HCT116 (cell line): ENCODE results near the gene CFAP92. TPM values are rescaled to one million over a fixed set of nuclear protein-coding genes. Genes with fewer than 3 reads are reported as not detected.

Source experiments
- ATAC-seq: fragments of 200-7000 bp; cut with Tn5 transposase; 2 replicates; pipeline ENCODE4 v1.9.1; 2020; ENCODE audit warnings: mild to moderate bottlenecking, moderate library complexity
- BruUV-seq: library from RNA; stranded (reverse); fragments of 400-500 nt; replicated peaks from 2 replicates; lab custom pipeline; 2021; lab: Mats Ljungman, UMichigan
- CTCF ChIA-PET: fragments of 300-600 bp; sonication (Branson Sonifier 250); formaldehyde crosslinking; loops from one replicate; lab custom pipeline; 2021; ENCODE audit warnings: antibody characterized with exemption; lab: Charles Lee
- POLR2A ChIA-PET: fragments of 300-600, 350-600 bp; sonication (Branson Sonifier 250); formaldehyde crosslinking; loops from one replicate; lab custom pipeline; 2021; ENCODE audit warnings: antibody characterized with exemption; lab: Charles Lee
- RAD21 ChIA-PET, 2 experiments: fragments of 300-600 bp; sonication (Branson Sonifier 250); formaldehyde crosslinking; loops; one replicate each; lab custom pipeline; 2023; ENCODE audit warnings: low total read pairs in 2 of 2; ENCODE audit not compliant: uncharacterized antibody in 2 of 2, unreplicated experiment in 2 of 2, low non-redundant PET in 1 of 2; lab: Charles Lee
- DNase-seq: peaks from one replicate; pipeline ENCODE4 v3.0.0-alpha.2; 2010; ENCODE audit warnings: low read depth, low spot score
- H2AFZ ChIP-seq: fragments of 200-600 bp; shearing (Covaris generic), sonication (generic); 2 replicates; pipeline ENCODE4 v1.6.1; 2017; ENCODE audit warnings: low read depth, mixed run types, mixed read lengths, antibody characterized with exemption, low read length; ENCODE audit not compliant: poor library complexity, severe bottlenecking
- H3K27ac ChIP-seq: 2 replicates; pipeline ENCODE4 v1.5.1; 2012; ENCODE audit warnings: low read depth, low read length
- H3K27me3 ChIP-seq: fragments of 200-600 bp; sonication (generic); 2 replicates; pipeline ENCODE4 v1.6.1; 2016; ENCODE audit warnings: mixed run types, low read length, mixed read lengths; ENCODE audit not compliant: insufficient read depth
- H3K36me3 ChIP-seq, 2 experiments: fragments of 200-500 bp in 1 of 2; fragments of 200-600 bp in 1 of 2; sonication (Bioruptor generic) in 1 of 2; sonication (generic) in 1 of 2; 2 replicates each; pipeline versions ENCODE4 v1.5.1 to v1.6.1; 2014 to 2016; ENCODE audit warnings: low read length in 2 of 2, inconsistent platforms in 1 of 2, mixed read lengths in 1 of 2, mixed run types in 1 of 2; ENCODE audit not compliant: insufficient read depth in 2 of 2, control insufficient read depth in 1 of 2
- H3K4me1 ChIP-seq, 2 experiments: fragments of 200-600 bp in 1 of 2; sonication (generic) in 1 of 2; 2 replicates each; pipeline versions ENCODE4 v1.5.1 to v1.6.1; 2012 to 2017; ENCODE audit warnings: low read length in 2 of 2, inconsistent platforms in 1 of 2, mild to moderate bottlenecking in 1 of 2, mixed read lengths in 1 of 2, mixed run types in 1 of 2, moderate library complexity in 1 of 2; ENCODE audit not compliant: insufficient read depth in 2 of 2, control insufficient read depth in 1 of 2
- H3K4me2 ChIP-seq: fragments of 200-600 bp; sonication (generic); 2 replicates; pipeline ENCODE4 v1.6.1; 2017; ENCODE audit warnings: mixed run types, low read length, mixed read lengths
- H3K4me3 ChIP-seq, 2 experiments: fragments of 200-600 bp in 1 of 2; sonication (generic) in 1 of 2; replicated peaks in 1 of 2; 2 replicates each; pipeline ENCODE4 v1.5.1; 2011 to 2016; ENCODE audit warnings: low read length in 2 of 2, control low read depth in 1 of 2, low read depth in 1 of 2, mild to moderate bottlenecking in 1 of 2, mixed read lengths in 1 of 2, mixed run types in 1 of 2
- H3K79me2 ChIP-seq: fragments of 200-600 bp; sonication (generic); 2 replicates; pipeline ENCODE4 v1.6.1; 2017; ENCODE audit warnings: mild to moderate bottlenecking, mixed run types, low read length, moderate library complexity, mixed read lengths; ENCODE audit not compliant: insufficient read depth
- H3K9ac ChIP-seq: fragments of 200-600 bp; sonication (generic); 2 replicates; pipeline ENCODE4 v1.6.1; 2016; ENCODE audit warnings: low read length, mixed read lengths
- H3K9me2 ChIP-seq: fragments of 200-600 bp; sonication (generic), shearing (Covaris generic); 2 replicates; pipeline ENCODE4 v1.6.1; 2017; ENCODE audit warnings: mixed run types, mild to moderate bottlenecking, moderate library complexity; ENCODE audit not compliant: insufficient read depth
- H3K9me3 ChIP-seq, 2 experiments: fragments of 200-500 bp in 1 of 2; fragments of 200-600 bp in 1 of 2; sonication (Bioruptor generic) in 1 of 2; sonication (generic) in 1 of 2; 2 replicates each; pipeline ENCODE4 v1.6.1; 2014 to 2017; ENCODE audit warnings: low read length in 2 of 2, mixed read lengths in 2 of 2, inconsistent platforms in 1 of 2, low read depth in 1 of 2, mild to moderate bottlenecking in 1 of 2, mixed run types in 1 of 2, moderate library complexity in 1 of 2; ENCODE audit not compliant: control insufficient read depth in 1 of 2, insufficient read depth in 1 of 2
- H4K20me1 ChIP-seq: fragments of 200-600 bp; sonication (generic), shearing (Covaris generic); 2 replicates; pipeline ENCODE4 v1.6.1; 2017; ENCODE audit warnings: mixed run types, mild to moderate bottlenecking, moderate library complexity; ENCODE audit not compliant: insufficient read depth
- ATF3 ChIP-seq: IDR thresholded peaks from 2 replicates; pipeline ENCODE4 v1.6.1; 2012
- CBX3 ChIP-seq: IDR thresholded peaks from 2 replicates; pipeline ENCODE4 v1.6.1; 2012; ENCODE audit warnings: low read depth
- CTCF ChIP-seq, 3 experiments: fragments of 200-600 bp in 1 of 3; sonication (generic) in 1 of 3; IDR thresholded peaks in 2 of 3; conservative IDR thresholded peaks in 1 of 3; 2 replicates each; pipeline ENCODE4 v1.5.1; 2012 to 2017; ENCODE audit warnings: low read depth in 2 of 3, low read length in 2 of 3, antibody characterized with exemption in 1 of 3, borderline replicate concordance in 1 of 3, control low read depth in 1 of 3, mild to moderate bottlenecking in 1 of 3, mixed read lengths in 1 of 3, mixed run types in 1 of 3, moderate library complexity in 1 of 3; ENCODE audit not compliant: insufficient read depth in 1 of 3
- FOSL1 ChIP-seq: IDR thresholded peaks from 2 replicates; pipeline ENCODE4 v1.6.1; 2012; ENCODE audit warnings: low read depth
- POLR2AphosphoS5 ChIP-seq: IDR thresholded peaks from 2 replicates; pipeline ENCODE4 v1.6.1; 2011; ENCODE audit warnings: mild to moderate bottlenecking, low read depth, low read length, moderate library complexity
- RAD21 ChIP-seq: IDR thresholded peaks from 2 replicates; pipeline ENCODE4 v1.6.1; 2012; ENCODE audit warnings: low read depth, mild to moderate bottlenecking
- REST ChIP-seq: IDR thresholded peaks from 2 replicates; pipeline ENCODE4 v1.6.1; 2012; ENCODE audit warnings: low read depth
- SIN3A ChIP-seq: IDR thresholded peaks from 2 replicates; pipeline ENCODE4 v1.6.1; 2012; ENCODE audit warnings: low read depth
- SP1 ChIP-seq: IDR thresholded peaks from 2 replicates; pipeline ENCODE4 v1.6.1; 2012; ENCODE audit warnings: low read depth
- SRF ChIP-seq: IDR thresholded peaks from 2 replicates; pipeline ENCODE4 v1.6.1; 2012; ENCODE audit warnings: low read depth
- TCF7L2 ChIP-seq: IDR thresholded peaks from 2 replicates; pipeline ENCODE4 v1.7.0; 2011; ENCODE audit warnings: borderline replicate concordance, inconsistent platforms; ENCODE audit not compliant: insufficient read depth, insufficient read length; ENCODE audit errors: extremely low read depth
- YY1 ChIP-seq: IDR thresholded peaks from 2 replicates; pipeline ENCODE4 v1.6.1; 2011; ENCODE audit warnings: low read length, low read depth, moderate library complexity, mild to moderate bottlenecking; ENCODE audit not compliant: insufficient replicate concordance; ENCODE audit errors: extremely low read depth
- ZFX ChIP-seq: fragments of 450-650 bp; IDR thresholded peaks from 2 replicates; pipeline ENCODE4 v1.6.1; 2017
- ZNF274 ChIP-seq: fragments of 200-500 bp; sonication (Bioruptor generic); IDR thresholded peaks from 2 replicates; pipeline ENCODE4 v1.6.1; 2014; ENCODE audit warnings: mild to moderate bottlenecking, low read depth, low read length, inconsistent platforms
- intact Hi-C: fragments of 100-400 bp; cut with micrococcal nuclease; formaldehyde crosslinking; loops from 2 replicates; pipeline ENCODE4 v1.10.0; 2022
- total RNA-seq: library from RNA; stranded (reverse); gene quantifications from one replicate; pipeline ENCODE4 v1.2.1, GENCODE V29; 2021; ENCODE audit not compliant: unreplicated experiment
- TF ChIP-seq, protein P1 (sequence below): IDR thresholded peaks from 2 replicates; pipeline ENCODE4 v1.6.1; 2012

The CFAP92 gene
- total RNA-seq, 1 experiment from 2014 or later = 3.6 TPM

GRCh38 chr3:128971421-128972100, 22.3 kb downstream of the CFAP92 start:
- Histone ChIP-seq H4K20me1 (no peaks in the 10 kb centered on the region), H3K9ac (no peak overlapping the region), H2AFZ (no peak overlapping the region), H3K9me3 (no peaks in the 10 kb centered on the region)
- no TSS peak for BruUV-seq
- no peak for DNase-seq
- CTCF ChIA-PET = interaction anchor here (1.6 to 2.5 kb wide), 8 partner anchors 18 to 278 kb away, joined by 5 to 55 read pairs (median 10); partner anchors contain the start of genes CFAP92 and COPG1
- TF ChIP-seq ZFX (no peak), SP1 (no peak), YY1 (no peak), CBX3 (no peak), SIN3A (no peak), TCF7L2 (no peak), RAD21 (no peak), REST (no peak), POLR2AphosphoS5 (no peak), CTCF (IDR thresholded peaks at IDR 0.05 in 2 of 3, conservative IDR thresholded peaks at IDR 0.05 in 1 of 3; ENCODE audit: borderline replicate concordance in 1 of 3, insufficient read depth in 1 of 3, low read depth in 2 of 3, low read length in 2 of 3) (no peak), ZNF274 (no peak), ATF3 (no peak), FOSL1 (no peak), SRF (no peak)
- TF ChIP-seq, protein P1, sequence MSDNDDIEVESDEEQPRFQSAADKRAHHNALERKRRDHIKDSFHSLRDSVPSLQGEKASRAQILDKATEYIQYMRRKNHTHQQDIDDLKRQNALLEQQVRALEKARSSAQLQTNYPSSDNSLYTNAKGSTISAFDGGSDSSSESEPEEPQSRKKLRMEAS = no peak
- TF ChIP-seq, all 23 proteins: peak for 0
- ChIA-PET RAD21 (interaction anchor here (1.3 to 1.9 kb wide), 2 partner anchors 45 to 274 kb away, joined by 6 to 10 read pairs; no protein-coding TSS in a partner anchor), POLR2A (no interaction called here)
- H3K4me3 ChIP-seq = no peak overlapping the region
- no peaks in the 10 kb centered on the region for H3K36me3 ChIP-seq
- no peaks in the 10 kb centered on the region for H3K79me2 ChIP-seq
- no peaks in the 10 kb centered on the region for H3K9me2 ChIP-seq
- ATAC-seq = no peak
- no peaks in the 10 kb centered on the region for H3K27me3 ChIP-seq
- H3K27ac ChIP-seq = no peak overlapping the region
- H3K4me2 ChIP-seq = no peak overlapping the region
- 0 out of 4 replicates have a peak, but pooled peaks cover 0 to 3% of the 10 kb centered on the region in 2 experiments for H3K4me1 ChIP-seq
- intact Hi-C loops = no loop called here
